Umbilical cord (tissue), 2 donors: ENCODE measurements around the gene CACNA1I. TPM values are rescaled to one million over a fixed set of nuclear protein-coding genes. Genes with fewer than 3 reads are reported as not detected.

Experiments used
- DNase-seq: peaks from one replicate; pipeline ENCODE4 v3.0.0-alpha.2; 2015; ENCODE audit warnings: low spot score
- total RNA-seq: library from RNA; depleted of rRNA; stranded (reverse); fragments of >200 nt; gene quantifications from one replicate; pipeline ENCODE4 v1.2.3, GENCODE V29; 2014; ENCODE audit warnings: low replicate concordance; ENCODE audit not compliant: insufficient read depth

Gene CACNA1I
- total RNA-seq, 1 donor from 2014 or later, result 0.48 TPM

GRCh38 chr22:39648630-39648950 lies 78.0 kb downstream of the CACNA1I start:
- DNase-seq, result no peak

GRCh38 chr22:39649500-39650089 lies 79.0 kb downstream of the CACNA1I start:
- DNase-seq, result no peak

GRCh38 chr22:39651053-39651996 lies 80.8 kb downstream of the CACNA1I start:
- no peak for DNase-seq

- no peak for DNase-seq
These were observed 82.6 kb downstream of the CACNA1I start for GRCh38 chr22:39652990-39653786.

- no peak for DNase-seq
These were observed 83.2 kb downstream of the CACNA1I start for GRCh38 chr22:39653787-39654077.

GRCh38 chr22:39654131-39654926 lies 83.8 kb downstream of the CACNA1I start:
- DNase-seq, result peak; percentile 13

GRCh38 chr22:39655004-39655579 lies 84.5 kb downstream of the CACNA1I start:
- no peak for DNase-seq

- DNase-seq, result peak; percentile 16
These were observed 85.3 kb downstream of the CACNA1I start for GRCh38 chr22:39655831-39656230.

- DNase-seq, result no peak
These were observed 86.2 kb downstream of the CACNA1I start for GRCh38 chr22:39656495-39657490.

GRCh38 chr22:39658367-39658766 lies 87.8 kb downstream of the CACNA1I start:
- no peak for DNase-seq

- no peak for DNase-seq
These were observed 88.4 kb downstream of the CACNA1I start for GRCh38 chr22:39658806-39659463.

- DNase-seq, result no peak
These were observed 90.9 kb downstream of the CACNA1I start for GRCh38 chr22:39661501-39661841.

- no peak for DNase-seq
These were observed 91.5 kb downstream of the CACNA1I start for GRCh38 chr22:39661842-39662685.

- DNase-seq, result no peak
These were observed 92.1 kb downstream of the CACNA1I start for GRCh38 chr22:39662686-39663052.

- no peak for DNase-seq
These were observed 93.2 kb downstream of the CACNA1I start for GRCh38 chr22:39663751-39664150.

- no peak for DNase-seq
These were observed 94.1 kb downstream of the CACNA1I start for GRCh38 chr22:39664485-39665200.

GRCh38 chr22:39665229-39665628 lies 94.7 kb downstream of the CACNA1I start:
- DNase-seq, result no peak
